SK-N-SH (cell line): ENCODE data around the gene NACAD. TPM values are rescaled to one million over a fixed set of nuclear protein-coding genes. Genes with fewer than 3 reads are reported as not detected.

Source experiments
- CTCF ChIA-PET: fragments of 300-600, 350-600 bp; formaldehyde crosslinking; extraction: SDS; loops from one replicate; lab custom pipeline; 2021; lab: Yijun Ruan, JAX
- POLR2A ChIA-PET: fragments of 350-600 bp; sonication (Branson Sonifier 250); formaldehyde crosslinking; extraction: SDS; loops from one replicate; lab custom pipeline; 2020; ENCODE audit warnings: antibody characterized with exemption, inconsistent platforms; lab: Yijun Ruan, JAX
- DNase-seq: peaks from one replicate; pipeline ENCODE4 v3.0.0; 2012
- H2AFZ ChIP-seq: fragments of 200-600 bp; sonication (generic); 2 replicates; pipeline ENCODE4 v1.8.1; 2016; ENCODE audit warnings: antibody characterized with exemption, mild to moderate bottlenecking, low read depth
- H3F3A ChIP-seq: fragments of 200-600 bp; sonication (generic); replicated peaks from 2 replicates; pipeline ENCODE3; 2016; ENCODE audit warnings: antibody characterized with exemption, mild to moderate bottlenecking; ENCODE audit not compliant: insufficient read depth
- H3K27ac ChIP-seq, 2 experiments: fragments of 200-500 bp in 1 of 2; fragments of 200-600 bp in 1 of 2; sonication (Bioruptor generic) in 1 of 2; sonication (generic), shearing (Covaris generic) in 1 of 2; 2 replicates each; pipeline versions ENCODE4 v1.5.1 to v1.6.1; 2014 to 2016; ENCODE audit warnings: low read depth in 2 of 2, inconsistent platforms in 1 of 2, low read length in 1 of 2, mild to moderate bottlenecking in 1 of 2, mixed read lengths in 1 of 2
- H3K27me3 ChIP-seq: fragments of 200-600 bp; sonication (generic), shearing (Covaris generic); 2 replicates; pipeline ENCODE4 v1.6.1; 2016; ENCODE audit warnings: mixed run types; ENCODE audit not compliant: insufficient read depth
- H3K36me3 ChIP-seq, 2 experiments: fragments of 200-500 bp in 1 of 2; fragments of 200-600 bp in 1 of 2; sonication (Bioruptor generic) in 1 of 2; sonication (generic) in 1 of 2; replicated peaks in 1 of 2; 2 replicates each; pipeline versions ENCODE3 to v1.5.1; 2014 to 2016; ENCODE audit warnings: low read length in 1 of 2, mild to moderate bottlenecking in 1 of 2; ENCODE audit not compliant: insufficient read depth in 2 of 2, control insufficient read depth in 1 of 2
- H3K4me1 ChIP-seq, 2 experiments: fragments of 200-500 bp in 1 of 2; fragments of 200-600 bp in 1 of 2; sonication (Bioruptor generic) in 1 of 2; sonication (generic), shearing (Covaris generic) in 1 of 2; 2 replicates each; pipeline versions ENCODE4 v1.5.1 to v1.6.1; 2014 to 2016; ENCODE audit warnings: low read depth in 1 of 2, low read length in 1 of 2, mixed run types in 1 of 2; ENCODE audit not compliant: insufficient read depth in 2 of 2, control insufficient read depth in 1 of 2
- H3K4me2 ChIP-seq: fragments of 200-600 bp; sonication (generic), shearing (Covaris generic); 2 replicates; pipeline ENCODE4 v1.6.1; 2017; ENCODE audit warnings: mixed run types
- H3K4me3 ChIP-seq, 2 experiments: fragments of 200-500 bp in 1 of 2; fragments of 200-600 bp in 1 of 2; sonication (Bioruptor generic) in 1 of 2; sonication (generic), shearing (Covaris generic) in 1 of 2; 2 replicates each; pipeline versions ENCODE4 v1.5.1 to v1.8.1; 2014 to 2016; ENCODE audit warnings: low read depth in 2 of 2, inconsistent platforms in 1 of 2, low read length in 1 of 2, mild to moderate bottlenecking in 1 of 2, mixed read lengths in 1 of 2, moderate library complexity in 1 of 2
- H3K79me2 ChIP-seq: fragments of 200-600 bp; sonication (generic); 2 replicates; pipeline ENCODE4 v1.8.1; 2017; ENCODE audit warnings: mild to moderate bottlenecking; ENCODE audit not compliant: insufficient read depth
- H3K9ac ChIP-seq: fragments of 200-600 bp; sonication (generic); 2 replicates; pipeline ENCODE4 v1.6.1; 2017; ENCODE audit warnings: mixed run types
- H3K9me2 ChIP-seq: fragments of 200-600 bp; sonication (generic); 2 replicates; pipeline ENCODE4 v1.6.1; 2017; ENCODE audit warnings: mixed run types
- H3K9me3 ChIP-seq: fragments of 200-600 bp; sonication (generic); 2 replicates; pipeline ENCODE4 v1.6.1; 2017; ENCODE audit warnings: mixed run types, mild to moderate bottlenecking, moderate library complexity
- H4K20me1 ChIP-seq: fragments of 200-600 bp; sonication (generic); 2 replicates; pipeline ENCODE4 v1.6.1; 2017; ENCODE audit warnings: mild to moderate bottlenecking, mixed run types; ENCODE audit not compliant: insufficient read depth
- CHD2 ChIP-seq: fragments of 150-350 bp; IDR thresholded peaks from 2 replicates; pipeline ENCODE4 v1.6.1; 2018; ENCODE audit warnings: low read length; ENCODE audit not compliant: partially characterized antibody
- ELF1 ChIP-seq: IDR thresholded peaks from 2 replicates; pipeline ENCODE4 v1.4.0; 2012
- FOSL2 ChIP-seq: IDR thresholded peaks from 2 replicates; pipeline ENCODE4 v1.4.0; 2012; ENCODE audit warnings: low read depth, mild to moderate bottlenecking, moderate library complexity, borderline replicate concordance
- FOXJ3 ChIP-seq: sonication (generic); formaldehyde crosslinking; IDR thresholded peaks from 2 replicates; pipeline ENCODE4 v1.5.1; 2020; ENCODE audit warnings: mild to moderate bottlenecking, missing genetic modification reagents
- GATA2 ChIP-seq: sonication (generic); formaldehyde crosslinking; IDR thresholded peaks from 2 replicates; pipeline ENCODE4 v1.5.0; 2020; ENCODE audit warnings: mild to moderate bottlenecking, missing genetic modification reagents
- IRF3 ChIP-seq: fragments of 150-350 bp; IDR thresholded peaks from 2 replicates; pipeline ENCODE4 v1.6.1; 2016; ENCODE audit warnings: mild to moderate bottlenecking, low read depth, low read length
- JUND ChIP-seq: IDR thresholded peaks from 2 replicates; pipeline ENCODE4 v1.4.0; 2012
- MAX ChIP-seq: IDR thresholded peaks from 2 replicates; pipeline ENCODE4 v1.4.0; 2012; ENCODE audit warnings: low read depth
- MXI1 ChIP-seq: IDR thresholded peaks from 2 replicates; pipeline ENCODE4 v1.6.1; 2012; ENCODE audit warnings: mild to moderate bottlenecking, low read depth, low read length, improper control_type of control experiment
- NFIC ChIP-seq: IDR thresholded peaks from 2 replicates; pipeline ENCODE4 v1.4.0; 2012; ENCODE audit warnings: borderline replicate concordance
- NRF1 ChIP-seq: IDR thresholded peaks from 2 replicates; pipeline ENCODE4 v1.6.1; 2012; ENCODE audit warnings: low read depth, mild to moderate bottlenecking, low read length
- PBX3 ChIP-seq: IDR thresholded peaks from 2 replicates; pipeline ENCODE4; 2012
- POLR2AphosphoS5 ChIP-seq: IDR thresholded peaks from 2 replicates; pipeline ENCODE4 v1.6.1; 2012; ENCODE audit warnings: low read depth, low read length
- RCOR1 ChIP-seq: fragments of 150-350 bp; IDR thresholded peaks from 2 replicates; pipeline ENCODE4 v1.6.1; 2017; ENCODE audit warnings: antibody characterized with exemption, low read length
- RFX5 ChIP-seq: IDR thresholded peaks from 2 replicates; pipeline ENCODE4 v1.6.1; 2012; ENCODE audit warnings: mild to moderate bottlenecking, improper control_type of control experiment, low read length
- RXRA ChIP-seq: IDR thresholded peaks from 2 replicates; pipeline ENCODE4 v1.4.0; 2012; ENCODE audit warnings: low read depth, mild to moderate bottlenecking, borderline replicate concordance
- SIN3A ChIP-seq: IDR thresholded peaks from 2 replicates; pipeline ENCODE4 v1.6.1; 2012; ENCODE audit warnings: low read depth, mild to moderate bottlenecking, low read length, moderate library complexity, borderline replicate concordance
- USF2 ChIP-seq: fragments of 150-350 bp; IDR thresholded peaks from 2 replicates; pipeline ENCODE4 v1.6.1; 2017; ENCODE audit warnings: antibody characterized with exemption, low read length, low read depth, borderline replicate concordance
- YY1 ChIP-seq: IDR thresholded peaks from 2 replicates; pipeline ENCODE4 v1.4.0; 2012; ENCODE audit warnings: low read depth, mild to moderate bottlenecking
- ZBTB33 ChIP-seq: IDR thresholded peaks from 2 replicates; pipeline ENCODE4 v1.4.0; 2012; ENCODE audit warnings: low read depth, borderline replicate concordance
- WGBS: methylation state at CpG from one replicate; pipeline ENCODE4 v1.1.6; 2017; ENCODE audit warnings: low lambda C conversion rate; 5-methylcytosine and 5-hydroxymethylcytosine counted together
- polyA plus RNA-seq, 3 experiments: library from polyadenylated mRNA; depleted of rRNA; stranded (reverse); fragments of >200 nt; gene quantifications; 2 replicates each; pipeline ENCODE4 v1.2.3, GENCODE V29; 2012

Gene NACAD
- polyA plus RNA-seq, 1 of the 3 experiments (the other 2 are of a cell fraction), result 2.8 TPM

- Histone ChIP-seq H3K9ac (peak overlapping the region; percentile 83), H3K27ac (peak overlapping the region in 1 of 2 experiments; percentile 97; a peak in 2 of 4 replicates), H3K4me2 (peak overlapping the region; percentile 99), H2AFZ (peak overlapping the region; percentile 96), H3K27me3 (no peaks in the 10 kb centered on the region), H3K36me3 (peaks cover 0 to 17% of the 10 kb centered on the region in 2 experiments), H3F3A (no peaks in the 10 kb centered on the region), H3K79me2 (peaks cover 20% of the 10 kb centered on the region; the same call in 1 of the 2 replicates), H3K9me2 (no peaks in the 10 kb centered on the region), H3K9me3 (no peaks in the 10 kb centered on the region), H3K4me1 (peaks cover 0 to 26% of the 10 kb centered on the region in 2 experiments; a peak in 1 of 4 replicates), H4K20me1 (no peaks in the 10 kb centered on the region; the same call in 1 of the 2 replicates), H3K4me3 (peak overlapping the region; percentile 70 to 98)
- WGBS, result under 1% methylated on average over 21 of the region's 22 CpGs
- TF ChIP-seq GATA2 (CRISPR knock-in tag), result peak; percentile 17; the same call in 1 of the 2 replicates
- no peak for TF ChIP-seq CHD2
- peak; percentile 91 for TF ChIP-seq MXI1
- TF ChIP-seq SIN3A, result 0 out of 2 replicates have a peak, but pooled peaks have one; percentile 7
- no peak for TF ChIP-seq JUND
- TF ChIP-seq POLR2AphosphoS5, result no peak
- no peak for TF ChIP-seq FOXJ3 (CRISPR knock-in tag)
- TF ChIP-seq MAX, result no peak; the same call in 1 of the 2 replicates
- TF ChIP-seq IRF3, result no peak
- TF ChIP-seq FOSL2, result no peak
- peak; percentile 95 for TF ChIP-seq RCOR1
- TF ChIP-seq RFX5, result peak; percentile 93
- no peak for TF ChIP-seq ELF1
- DNase-seq, result peak; percentile 98
- ChIA-PET POLR2A (interaction anchor here (0.7 to 2.1 kb wide), 14 partner anchors 9 to 204 kb away, joined by 3 to 16 read pairs (median 4); partner anchors contain the start of genes PURB and TBRG4), CTCF (interaction anchor here (0.6 to 2.1 kb wide), 8 partner anchors 10 to 116 kb away, joined by 3 to 5 read pairs (median 3); partner anchors contain the start of gene TBRG4)
These were observed 647 bp upstream of the NACAD start for GRCh38 chr7:45089341-45089891.

- peak; percentile 85 for DNase-seq
- peak overlapping the region; percentile 83 for H3K9ac ChIP-seq
- 32% methylated on average over 21 of the region's 29 CpGs for WGBS
- peak overlapping the region; percentile 96 for H2AFZ ChIP-seq
- H3K4me1 ChIP-seq, result peaks cover 0 to 26% of the 10 kb centered on the region in 2 experiments; a peak in 1 of 4 replicates
- no peaks in the 10 kb centered on the region for H3K9me3 ChIP-seq
- ChIA-PET CTCF (interaction anchor here (1.0 to 2.1 kb wide), 5 partner anchors 15 to 48 kb away, joined by 3 to 5 read pairs (median 4); partner anchors contain the start of gene TBRG4), POLR2A (interaction anchor here (2.1 kb wide), 1 partner anchor 15 kb away, joined by 13 read pairs; no protein-coding TSS in a partner anchor)
- no peaks in the 10 kb centered on the region for H3K9me2 ChIP-seq
- peak overlapping the region; percentile 70 to 98 for H3K4me3 ChIP-seq
- H4K20me1 ChIP-seq, result no peaks in the 10 kb centered on the region; the same call in 1 of the 2 replicates
- H3K27ac ChIP-seq, result peak overlapping the region in 1 of 2 experiments; percentile 97; a peak in 2 of 4 replicates
- no peak for TF ChIP-seq NFIC
- no peak for TF ChIP-seq PBX3
- no peak for TF ChIP-seq USF2
- no peak for TF ChIP-seq CHD2
- TF ChIP-seq FOXJ3 (CRISPR knock-in tag), result no peak
- TF ChIP-seq YY1, result no peak
- no peak for TF ChIP-seq MAX
- no peak for TF ChIP-seq FOSL2
- TF ChIP-seq ZBTB33, result no peak
- TF ChIP-seq NRF1, result no peak
- TF ChIP-seq RXRA, result no peak
- TF ChIP-seq GATA2 (CRISPR knock-in tag), result no peak
- H3K4me2 ChIP-seq, result peak overlapping the region; percentile 99
- peaks cover 20% of the 10 kb centered on the region; the same call in 1 of the 2 replicates for H3K79me2 ChIP-seq
- H3F3A ChIP-seq, result no peaks in the 10 kb centered on the region
- peaks cover 0 to 18% of the 10 kb centered on the region in 2 experiments for H3K36me3 ChIP-seq
- no peaks in the 10 kb centered on the region for H3K27me3 ChIP-seq
These were observed 545 bp downstream of the NACAD start for GRCh38 chr7:45088146-45088701.
